GM15510 (cell line): Measurements from ENCODE around the gene LRCH4.
A peak's percentile ranks its signal among the peaks of the same experiment; 100 is the strongest.

ENCODE experiments used
- POLR2A ChIP-seq: IDR thresholded peaks from 3 replicates; pipeline ENCODE4 v1.6.1; 2011; ENCODE audit warnings: borderline replicate concordance; ENCODE audit not compliant: insufficient read length; ENCODE audit errors: extremely low read depth

Gene LRCH4

GRCh38 chr7:100585511-100586265 lies at the start of gene LRCH4:
Gene LRCH4, minus strand, starts transcription at chr7:100586129. Its CDS starts 29 bp downstream, at chr7:100586100.
- peak; percentile 97 for TF ChIP-seq POLR2A

- peak; percentile 46 for TF ChIP-seq POLR2A
Measured at GRCh38 chr7:100632951-100633717, 47.2 kb upstream of the LRCH4 start.

DNA sequence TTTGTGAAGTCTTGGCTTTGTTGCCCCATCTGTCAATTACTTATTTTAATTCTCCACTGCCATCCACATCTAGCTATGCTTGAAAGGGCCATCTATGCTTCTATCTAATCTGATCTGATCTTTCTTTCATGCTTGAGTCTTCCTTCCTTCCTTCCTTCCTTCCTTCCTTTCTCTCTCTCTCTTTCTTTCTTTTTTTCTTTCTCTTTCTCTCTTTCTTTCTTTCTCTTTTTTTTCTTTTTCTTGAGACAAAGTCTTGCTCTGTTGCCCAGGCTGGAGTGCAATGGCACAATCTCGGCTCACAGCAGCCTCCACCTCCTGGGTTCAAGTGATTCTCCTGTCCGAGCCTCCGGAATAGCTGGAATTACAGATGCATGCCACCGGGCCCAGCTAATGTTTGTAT lies 44.1 kb upstream of the LRCH4 start:
- no peak for TF ChIP-seq POLR2A

GRCh38 chr7:100629117-100629716 lies 43.3 kb upstream of the LRCH4 start:
- no peak for TF ChIP-seq POLR2A

DNA sequence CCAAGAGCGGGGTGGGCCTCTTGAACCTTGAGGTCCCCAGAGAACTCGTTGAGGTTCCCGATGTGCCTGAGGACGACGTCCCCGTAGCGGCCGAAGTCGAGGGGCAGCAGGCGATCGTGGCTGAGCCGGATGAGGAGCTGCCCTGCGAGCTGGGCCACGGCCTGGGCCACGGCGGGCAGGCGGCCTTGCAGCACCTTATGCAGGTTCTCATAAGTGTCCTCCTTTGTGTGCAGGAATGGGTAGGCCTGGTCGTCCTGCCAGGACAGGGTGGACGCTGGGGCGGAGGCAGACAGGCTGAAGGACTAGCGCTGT lies 41.3 kb upstream of the LRCH4 start:
- TF ChIP-seq POLR2A: no peak

DNA sequence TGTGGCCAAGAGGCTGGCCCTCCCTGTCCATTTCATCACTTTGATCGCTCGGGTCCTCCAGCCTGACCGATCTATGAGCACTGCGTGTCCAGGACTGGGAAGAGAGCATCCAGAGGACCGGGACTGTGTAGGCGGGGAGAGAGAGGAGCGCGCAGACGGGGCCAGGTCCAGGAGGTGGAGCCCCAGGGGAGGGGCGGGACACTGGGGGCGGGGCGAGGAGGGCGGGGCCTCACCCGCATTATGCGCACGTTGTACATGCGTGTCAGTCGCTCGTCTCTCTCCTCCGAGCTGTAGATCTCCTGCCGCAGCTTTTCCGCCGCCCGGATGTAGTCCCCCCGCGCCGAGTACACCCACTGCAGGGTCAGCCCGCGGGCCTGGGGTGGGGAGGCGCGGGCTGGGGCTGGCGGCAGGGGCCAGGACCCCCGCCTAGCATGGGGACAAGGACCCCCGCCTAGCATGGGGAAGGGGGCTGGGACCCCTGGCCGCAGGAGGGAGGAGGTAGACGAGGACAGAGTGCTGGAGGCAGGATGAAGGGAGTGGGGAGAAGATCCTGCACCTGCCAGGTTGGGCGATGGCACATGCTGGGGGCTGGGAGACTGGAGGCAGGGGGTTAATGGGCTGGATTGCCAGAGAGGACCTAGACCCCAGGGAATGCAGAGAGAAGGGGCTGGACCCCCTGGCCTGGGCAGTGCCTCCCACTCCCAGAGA lies 40.8 kb upstream of the LRCH4 start:
- TF ChIP-seq POLR2A: peak; percentile 59

DNA sequence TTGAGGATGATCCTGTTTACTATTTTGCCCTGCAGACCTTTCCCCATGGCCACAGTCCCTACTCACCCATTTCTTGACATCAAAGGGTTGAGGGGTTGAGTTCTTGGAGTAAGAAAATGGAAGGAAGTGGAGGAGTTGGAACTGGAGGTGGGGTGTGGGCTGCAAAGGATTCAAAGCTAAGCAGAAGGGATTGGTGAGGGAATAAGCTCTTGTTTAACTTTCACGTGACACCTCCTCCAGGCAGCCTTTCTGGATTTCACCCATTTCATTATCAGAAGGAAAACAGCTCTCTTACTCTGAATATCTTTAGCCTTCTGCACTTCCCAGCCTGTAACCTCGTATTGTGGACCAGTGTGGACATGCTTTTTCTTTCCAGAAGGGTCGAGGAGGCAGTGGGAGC lies 40.1 kb upstream of the LRCH4 start:
- no peak for TF ChIP-seq POLR2A

- no peak for TF ChIP-seq POLR2A
Measured at GRCh38 chr7:100623951-100624824, 38.3 kb upstream of the LRCH4 start.

GRCh38 chr7:100621554-100621953 lies 35.6 kb upstream of the LRCH4 start:
- no peak for TF ChIP-seq POLR2A

GRCh38 chr7:100620804-100621203 lies 34.9 kb upstream of the LRCH4 start:
- TF ChIP-seq POLR2A: no peak

DNA sequence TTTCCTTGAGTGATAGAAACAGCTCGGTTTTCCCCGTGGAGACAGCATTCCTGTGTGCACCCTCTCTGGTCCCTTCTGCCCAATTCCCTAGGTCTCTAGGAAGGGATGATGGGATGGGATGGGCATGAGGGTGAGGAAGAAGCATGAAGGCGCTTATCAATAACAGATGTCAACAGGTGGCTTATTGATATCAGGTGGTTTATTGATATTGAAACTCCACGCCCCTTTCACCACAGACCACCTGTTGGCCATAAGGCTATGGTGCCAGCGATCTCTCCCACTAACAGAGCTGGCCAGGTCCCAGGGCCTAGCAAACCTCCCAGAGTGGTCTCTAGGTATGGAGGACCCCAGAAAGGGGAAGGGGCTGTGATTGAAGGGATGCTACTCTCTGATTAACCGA lies 34.3 kb upstream of the LRCH4 start:
- no peak for TF ChIP-seq POLR2A

DNA sequence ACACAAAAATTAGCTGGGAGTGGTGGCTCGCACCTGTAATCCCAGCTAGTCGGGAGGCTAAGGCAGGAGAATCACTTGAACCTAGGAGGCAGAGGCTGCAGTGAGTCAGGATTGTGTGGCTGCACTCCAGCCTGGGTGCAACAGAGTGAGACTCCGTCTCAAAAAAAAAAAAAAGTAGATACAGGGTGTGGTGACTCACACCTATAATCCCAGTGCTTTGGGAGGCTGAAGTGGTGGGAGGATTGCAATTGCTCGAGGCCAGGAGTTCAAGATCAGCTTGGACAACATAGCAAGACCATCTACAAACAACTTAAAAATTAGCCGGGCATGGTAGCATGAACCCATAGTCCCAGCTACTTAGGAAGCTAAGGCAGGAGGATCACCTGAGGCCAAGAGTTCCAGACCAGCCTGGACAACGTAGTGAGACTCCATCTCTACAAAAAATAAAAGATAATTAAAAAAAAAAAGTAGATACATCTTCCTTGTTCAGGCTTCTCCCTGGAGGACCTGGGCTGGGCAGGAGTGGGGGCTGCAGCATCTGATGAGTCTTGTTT lies 28.5 kb upstream of the LRCH4 start:
- no peak for TF ChIP-seq POLR2A

DNA sequence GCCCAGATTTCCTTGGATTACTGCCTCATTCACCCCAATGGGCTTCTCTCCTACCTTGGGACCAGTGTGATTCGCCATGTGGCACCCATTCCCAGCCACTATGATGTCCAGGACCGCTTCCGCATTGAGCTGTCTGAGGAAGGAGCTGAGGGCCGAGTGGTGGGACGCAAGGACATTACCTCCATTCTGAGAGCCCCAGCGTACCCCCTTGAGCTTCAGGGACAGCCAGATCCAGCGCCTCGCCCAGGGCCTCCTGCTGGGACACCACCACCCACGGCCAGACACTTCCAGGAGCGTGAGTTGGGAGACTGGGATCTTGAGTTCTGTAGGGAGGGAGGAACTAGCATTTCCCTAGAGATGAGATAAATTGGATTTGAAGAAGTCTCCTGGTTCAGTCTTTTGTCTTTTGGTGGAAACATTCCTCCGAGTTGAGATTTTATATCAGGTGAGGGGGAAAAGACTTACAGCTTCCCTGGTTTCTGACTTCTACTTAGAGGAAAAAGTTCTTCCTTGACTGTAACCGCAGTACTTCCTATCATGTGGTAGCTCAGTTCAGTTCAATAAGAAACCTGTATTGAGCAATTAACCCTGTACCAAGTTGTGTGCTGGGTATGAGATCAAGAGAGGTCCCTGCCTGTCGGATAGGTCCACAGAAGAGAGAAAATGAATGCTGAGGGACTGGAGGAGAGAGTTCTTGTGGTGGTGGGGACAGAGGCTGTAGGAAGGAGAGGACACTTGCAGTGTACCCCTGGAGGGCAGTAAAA lies 27.7 kb upstream of the LRCH4 start:
- TF ChIP-seq POLR2A: no peak

DNA sequence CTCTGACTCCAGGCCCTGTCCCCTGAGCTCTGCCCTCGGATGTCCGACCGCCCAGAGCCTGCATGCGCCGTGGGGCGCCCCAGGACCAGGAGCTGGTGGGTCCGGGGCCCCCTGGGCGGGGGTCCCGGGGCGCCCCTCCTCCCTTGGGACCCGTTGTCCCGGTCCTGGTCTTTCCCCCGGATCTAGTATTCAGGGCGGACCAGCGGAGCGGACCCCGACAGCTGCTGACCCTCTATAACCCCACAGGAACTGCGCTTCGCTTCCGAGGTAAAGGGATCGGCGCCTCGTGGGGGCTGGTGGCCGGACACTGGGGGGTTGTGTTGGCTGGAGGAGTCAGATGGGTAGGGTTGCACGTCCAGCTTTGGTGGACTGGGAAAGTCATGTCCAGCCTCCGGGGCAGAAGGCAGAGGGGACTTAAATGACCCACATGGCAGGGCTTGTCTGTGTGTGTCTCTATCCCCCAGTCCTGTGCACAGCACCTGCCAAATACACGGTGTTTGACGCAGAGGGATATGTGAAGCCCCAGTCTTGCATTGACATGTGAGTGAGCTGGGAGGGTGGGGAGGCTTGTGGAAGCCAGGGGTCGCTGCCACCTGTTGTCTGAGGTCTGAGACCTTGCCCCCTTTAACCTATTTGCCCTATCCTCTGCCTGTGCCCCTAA lies 26.9 kb upstream of the LRCH4 start:
- no peak for TF ChIP-seq POLR2A
